HUES6 (cell line): ENCODE data around the gene CYFIP1.

Source experiments
- H3K27ac ChIP-seq: 2 replicates; pipeline ENCODE4 v1.7.0; 2013; ENCODE audit warnings: low read depth, mild to moderate bottlenecking, low read length, inconsistent platforms
- H3K27me3 ChIP-seq: 2 replicates; pipeline ENCODE4 v1.6.1; 2013; ENCODE audit warnings: low read length; ENCODE audit not compliant: control insufficient read depth, insufficient read depth
- H3K36me3 ChIP-seq: 2 replicates; pipeline ENCODE4 v1.6.1; 2013; ENCODE audit warnings: low read length; ENCODE audit not compliant: control insufficient read depth, insufficient read depth
- H3K4me1 ChIP-seq: 2 replicates; pipeline ENCODE4 v1.6.1; 2013; ENCODE audit warnings: low read length; ENCODE audit not compliant: control insufficient read depth, insufficient read depth
- H3K4me3 ChIP-seq: 2 replicates; pipeline ENCODE4 v1.5.1; 2013; ENCODE audit warnings: low read depth, low read length
- H3K9ac ChIP-seq: one replicate; pipeline ENCODE4 v1.6.1; 2013; ENCODE audit warnings: mild to moderate bottlenecking, low read length
- H3K9me3 ChIP-seq: 2 replicates; pipeline ENCODE4 v1.6.1; 2013; ENCODE audit warnings: low read depth, low read length; ENCODE audit not compliant: control insufficient read depth, insufficient read depth

CYFIP1 gene

GRCh38 chr15:22903427-22903826 is 76.7 kb downstream of the CYFIP1 start:
- H3K27me3 ChIP-seq: no peaks in the 10 kb centered on the region
- no peak overlapping the region for H3K27ac ChIP-seq
- peaks cover 65% of the 10 kb centered on the region for H3K36me3 ChIP-seq
- H3K4me3 ChIP-seq: no peak overlapping the region
- no peak overlapping the region for H3K9ac ChIP-seq
- peaks cover 3% of the 10 kb centered on the region; the same call in 1 of the 2 replicates for H3K9me3 ChIP-seq
- H3K4me1 ChIP-seq: no peaks in the 10 kb centered on the region

- Histone ChIP-seq H3K27me3 (no peaks in the 10 kb centered on the region), H3K4me1 (no peaks in the 10 kb centered on the region), H3K9ac (no peak overlapping the region), H3K9me3 (peaks cover 3% of the 10 kb centered on the region; the same call in 1 of the 2 replicates), H3K4me3 (no peak overlapping the region), H3K27ac (no peak overlapping the region), H3K36me3 (peaks cover 62% of the 10 kb centered on the region)
Measured at GRCh38 chr15:22902981-22903380, 77.2 kb downstream of the CYFIP1 start.

- Histone ChIP-seq H3K36me3 (peaks cover 58% of the 10 kb centered on the region), H3K9me3 (peaks cover 3% of the 10 kb centered on the region; the same call in 1 of the 2 replicates), H3K9ac (no peak overlapping the region), H3K4me3 (no peak overlapping the region), H3K27ac (no peak overlapping the region), H3K27me3 (no peaks in the 10 kb centered on the region), H3K4me1 (no peaks in the 10 kb centered on the region)
Measured at GRCh38 chr15:22902578-22902977, 77.6 kb downstream of the CYFIP1 start.

GRCh38 chr15:22902046-22902445 is 78.1 kb downstream of the CYFIP1 start:
- no peak overlapping the region for H3K27ac ChIP-seq
- no peak overlapping the region for H3K9ac ChIP-seq
- no peaks in the 10 kb centered on the region for H3K27me3 ChIP-seq
- no peaks in the 10 kb centered on the region for H3K4me1 ChIP-seq
- H3K36me3 ChIP-seq: peaks cover 53% of the 10 kb centered on the region
- H3K9me3 ChIP-seq: peaks cover 3% of the 10 kb centered on the region; the same call in 1 of the 2 replicates
- H3K4me3 ChIP-seq: no peak overlapping the region

- H3K4me1 ChIP-seq: no peaks in the 10 kb centered on the region
- H3K4me3 ChIP-seq: no peak overlapping the region
- peaks cover 3% of the 10 kb centered on the region; the same call in 1 of the 2 replicates for H3K9me3 ChIP-seq
- H3K36me3 ChIP-seq: peaks cover 42% of the 10 kb centered on the region
- no peak overlapping the region for H3K9ac ChIP-seq
- no peaks in the 10 kb centered on the region for H3K27me3 ChIP-seq
- H3K27ac ChIP-seq: no peak overlapping the region
Measured at GRCh38 chr15:22895465-22896190, 84.5 kb downstream of the CYFIP1 start.

- H3K27ac ChIP-seq: no peak overlapping the region
Measured at GRCh38 chr15:22893881-22894280, 86.3 kb downstream of the CYFIP1 start.

GRCh38 chr15:22893081-22893480 is 87.1 kb downstream of the CYFIP1 start:
- no peak overlapping the region for H3K27ac ChIP-seq
- no peak overlapping the region for H3K4me3 ChIP-seq
- no peaks in the 10 kb centered on the region for H3K27me3 ChIP-seq
- H3K9ac ChIP-seq: no peak overlapping the region
- H3K9me3 ChIP-seq: no peaks in the 10 kb centered on the region
- H3K4me1 ChIP-seq: no peaks in the 10 kb centered on the region
- H3K36me3 ChIP-seq: peaks cover 33% of the 10 kb centered on the region

More at GRCh38 chr15:22893881-22894280, 86.3 kb downstream of the CYFIP1 start:
- no peaks in the 10 kb centered on the region for H3K9me3 ChIP-seq
- H3K36me3 ChIP-seq: peaks cover 32% of the 10 kb centered on the region
- H3K4me3 ChIP-seq: no peak overlapping the region
- H3K4me1 ChIP-seq: no peaks in the 10 kb centered on the region
- no peaks in the 10 kb centered on the region for H3K27me3 ChIP-seq
- H3K9ac ChIP-seq: no peak overlapping the region

- H3K9ac ChIP-seq: no peak overlapping the region
- no peaks in the 10 kb centered on the region for H3K4me1 ChIP-seq
- H3K27ac ChIP-seq: no peak overlapping the region
Measured at GRCh38 chr15:22892333-22892732, 87.8 kb downstream of the CYFIP1 start.

GRCh38 chr15:22891426-22892210 is 88.5 kb downstream of the CYFIP1 start:
- H3K27ac ChIP-seq: no peak overlapping the region
- no peak overlapping the region for H3K4me3 ChIP-seq
- H3K4me1 ChIP-seq: no peaks in the 10 kb centered on the region
- H3K27me3 ChIP-seq: no peaks in the 10 kb centered on the region
- H3K9me3 ChIP-seq: no peaks in the 10 kb centered on the region
- no peak overlapping the region for H3K9ac ChIP-seq
- peaks cover 43% of the 10 kb centered on the region for H3K36me3 ChIP-seq

More at GRCh38 chr15:22892333-22892732, 87.8 kb downstream of the CYFIP1 start:
- Histone ChIP-seq H3K36me3 (peaks cover 40% of the 10 kb centered on the region), H3K9me3 (no peaks in the 10 kb centered on the region), H3K4me3 (no peak overlapping the region), H3K27me3 (no peaks in the 10 kb centered on the region)

GRCh38 chr15:22890296-22890695 is 89.9 kb downstream of the CYFIP1 start:
- Histone ChIP-seq H3K36me3 (peaks cover 42% of the 10 kb centered on the region), H3K9ac (no peak overlapping the region), H3K4me3 (no peak overlapping the region), H3K27me3 (no peaks in the 10 kb centered on the region), H3K4me1 (no peaks in the 10 kb centered on the region), H3K9me3 (no peaks in the 10 kb centered on the region), H3K27ac (no peak overlapping the region)
